ENCODE results near the gene OR10J1.

- TF ChIP-seq CTCF (IDR thresholded peaks at IDR 0.05): no peak
- no peak for TF ChIP-seq POLR2A (IDR thresholded peaks at IDR 0.05)
- TF ChIP-seq EP300 (IDR thresholded peaks at IDR 0.05; ENCODE audit: low read depth): no peak
Observed at GRCh38 chr1:159421821-159422220, 17.7 kb upstream of the OR10J1 start.

Data from transverse colon (tissue), 3 donors.